GM19193 (cell line): ENCODE data around the gene ARMH4.

Experiments
- POLR2A ChIP-seq: IDR thresholded peaks from 4 replicates; pipeline ENCODE4 v1.6.1; 2011; ENCODE audit not compliant: insufficient read depth, insufficient read length; ENCODE audit errors: extremely low read depth

ARMH4 gene

DNA sequence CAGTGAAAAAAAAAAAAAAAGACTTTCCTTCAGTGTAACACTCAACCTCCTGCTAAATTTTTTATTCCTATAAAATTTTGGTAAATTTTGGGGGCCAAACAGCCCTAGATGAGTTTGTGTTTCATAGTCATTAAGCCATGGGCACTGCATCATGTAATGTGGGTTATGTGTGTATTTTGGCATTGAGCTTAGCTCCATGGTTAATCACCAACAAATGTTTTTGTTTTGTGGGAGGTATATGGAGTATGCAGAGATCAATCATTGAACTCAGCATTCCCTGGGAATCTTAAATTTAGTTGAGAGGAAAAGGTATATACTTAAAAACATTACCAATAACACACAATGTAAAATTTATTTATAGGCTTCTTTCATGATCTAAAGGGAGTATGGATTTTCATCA, 8.5 kb upstream of the ARMH4 start:
- TF ChIP-seq POLR2A, result no peak

DNA sequence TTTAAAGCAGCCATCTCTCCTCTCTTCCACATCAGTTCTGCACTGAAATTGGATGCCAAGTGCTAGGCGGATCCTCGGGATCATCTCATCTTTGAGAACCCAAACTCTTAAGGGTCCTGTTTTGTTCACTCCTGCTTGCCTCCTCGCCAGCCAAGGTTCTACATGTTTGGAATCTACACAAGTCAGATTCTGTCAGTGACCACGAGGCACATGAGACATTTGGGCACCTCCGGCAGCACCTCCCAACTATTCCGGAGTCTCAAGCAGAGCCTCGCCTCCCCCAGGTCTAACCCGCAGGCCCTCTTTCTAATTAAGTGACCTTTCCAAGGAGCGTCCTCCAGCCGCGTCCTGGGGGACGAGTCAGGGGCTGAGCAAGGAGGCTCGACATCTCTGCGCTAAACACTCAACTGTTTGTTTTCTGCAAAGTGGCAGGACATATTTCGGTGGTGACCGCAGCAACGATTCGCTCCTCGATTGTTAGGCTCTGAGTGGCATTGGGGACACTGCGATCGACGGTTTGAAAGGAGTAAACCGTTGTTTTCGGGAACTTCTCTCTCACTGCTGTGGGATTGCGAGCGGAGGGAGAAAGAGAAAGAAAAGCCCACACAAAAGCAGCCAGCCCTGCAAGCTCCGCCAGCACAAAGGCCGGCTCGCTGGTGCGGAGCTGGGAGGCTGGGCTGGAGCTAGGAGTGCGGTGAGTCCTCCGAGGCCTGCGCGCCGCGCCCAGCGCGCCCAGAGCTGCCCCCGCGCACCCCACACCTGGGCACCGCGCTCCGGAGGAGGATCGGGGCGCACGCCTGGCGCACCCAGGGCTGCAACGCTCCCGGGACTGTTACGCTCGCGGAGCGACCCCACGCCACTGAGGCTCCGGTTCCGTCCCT, 640 bp downstream of the ARMH4 start:
- no peak for TF ChIP-seq POLR2A

DNA sequence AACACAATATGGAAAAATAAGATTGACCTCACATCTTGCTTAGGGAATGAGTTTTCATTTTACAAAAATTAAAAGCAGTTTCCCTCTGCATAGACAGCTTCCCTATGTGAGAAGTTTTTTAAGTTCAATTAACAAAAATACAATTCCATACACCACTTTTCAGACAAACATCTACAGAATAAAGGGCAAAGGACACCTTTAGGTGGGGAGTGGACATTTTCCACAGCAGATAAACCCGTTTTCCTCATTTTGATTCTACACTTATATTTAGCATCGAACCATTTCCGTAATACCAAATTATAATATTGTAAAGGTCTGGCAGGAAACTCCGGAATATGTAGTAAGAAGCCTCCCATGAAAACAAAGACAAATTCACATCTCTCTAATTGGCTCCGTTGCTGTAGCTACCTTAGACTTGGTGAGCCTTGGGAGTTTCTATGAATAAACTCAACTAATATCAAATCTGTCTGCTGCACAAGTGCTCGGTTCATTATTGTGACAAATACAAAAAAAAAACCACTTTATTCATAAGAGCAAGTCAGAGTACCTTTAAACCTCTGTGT, 1.7 kb downstream of the ARMH4 start:
- no peak for TF ChIP-seq POLR2A

DNA sequence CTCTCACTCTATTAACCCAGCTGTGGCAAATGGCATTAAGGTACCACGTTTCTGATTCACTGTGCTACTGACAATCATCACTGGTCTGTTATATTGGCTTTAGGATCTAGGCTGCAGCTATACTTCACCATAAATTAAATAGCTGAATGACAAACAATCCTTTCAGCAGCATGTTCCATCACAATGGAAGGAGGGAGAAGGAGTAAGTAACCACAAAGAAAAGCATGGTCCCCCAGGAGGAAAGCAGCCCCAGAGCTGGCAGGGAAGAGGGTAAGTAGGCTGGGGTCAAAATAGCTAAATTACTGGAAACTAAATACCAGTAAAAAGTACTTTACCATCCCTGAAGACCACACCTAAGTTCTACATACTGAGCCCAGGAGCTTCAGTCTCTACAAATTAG, 2.8 kb downstream of the ARMH4 start:
- no peak for TF ChIP-seq POLR2A

DNA sequence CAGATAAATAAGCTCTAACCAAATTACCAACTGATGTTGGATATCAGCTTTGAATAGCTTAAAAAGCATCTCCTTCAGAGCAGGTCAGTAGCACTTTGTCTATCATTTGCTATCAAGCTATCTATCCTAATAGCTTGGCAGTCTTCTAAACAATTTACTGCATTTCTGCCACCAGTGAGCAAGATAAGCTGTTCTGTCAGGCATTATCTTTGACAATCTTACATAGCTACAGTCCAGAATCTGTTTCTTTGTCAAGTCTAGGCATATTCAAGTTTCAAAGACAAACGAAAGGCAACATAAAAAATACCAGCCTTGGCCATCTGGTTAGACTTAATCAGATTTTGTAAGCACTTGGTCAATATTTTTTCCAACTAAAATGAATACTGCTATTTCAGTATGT, 5.6 kb downstream of the ARMH4 start:
- TF ChIP-seq POLR2A, result no peak

DNA sequence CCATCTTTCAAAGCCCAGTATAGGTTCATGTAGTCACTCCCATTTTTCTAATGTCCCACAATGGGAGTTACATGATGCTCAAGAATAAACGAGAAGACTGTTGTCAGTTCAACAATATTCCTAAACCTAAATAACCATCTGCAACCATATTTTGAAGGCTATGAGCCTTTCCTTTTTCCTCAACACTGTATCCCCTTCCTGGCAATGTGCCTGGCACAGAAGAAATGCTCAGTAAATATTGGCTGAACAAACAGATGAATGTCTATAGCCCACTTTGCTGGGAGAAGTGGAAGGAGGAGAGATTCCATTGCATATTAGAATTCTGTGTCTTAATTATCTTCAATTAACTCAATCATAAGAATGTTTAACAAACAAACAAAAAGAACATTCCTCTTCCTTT, 6.1 kb downstream of the ARMH4 start:
- TF ChIP-seq POLR2A, result no peak

DNA sequence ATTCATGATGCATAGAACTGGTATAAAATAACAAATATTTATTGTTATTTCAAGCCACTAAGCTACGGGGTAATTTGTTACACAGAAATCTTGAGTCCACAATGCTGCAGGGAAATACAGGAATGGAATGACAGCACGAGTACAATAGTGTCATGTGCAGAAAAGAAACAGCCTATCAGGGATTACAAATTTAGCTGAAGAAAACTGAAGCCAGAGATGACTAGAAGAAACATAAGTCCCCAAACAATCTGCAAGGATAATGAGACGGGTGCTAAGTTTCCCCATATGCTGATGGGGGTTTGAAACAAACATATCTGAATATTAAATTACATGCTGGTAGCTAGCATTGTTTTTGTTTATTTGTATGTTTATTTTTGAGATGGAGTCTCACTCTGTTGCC, 8.9 kb downstream of the ARMH4 start:
- TF ChIP-seq POLR2A, result no peak

DNA sequence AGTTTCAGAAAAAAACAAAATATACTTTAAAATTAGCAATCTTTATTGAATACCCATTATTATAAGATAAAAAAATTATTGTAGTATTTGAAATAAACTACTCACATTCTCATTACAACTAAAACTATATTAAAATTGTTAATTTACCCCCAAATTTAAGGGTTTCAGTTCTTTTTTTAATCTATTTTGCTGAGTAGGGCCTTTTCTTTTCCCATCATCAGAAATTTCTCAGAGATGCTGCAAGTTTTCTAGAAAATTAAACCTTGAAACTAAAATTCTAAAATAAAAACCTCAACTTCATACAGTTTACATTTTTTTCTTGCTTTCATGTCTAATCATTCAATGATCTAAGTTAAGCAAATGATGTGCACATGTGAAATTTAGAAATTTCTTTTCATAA, 10.1 kb downstream of the ARMH4 start:
- TF ChIP-seq POLR2A, result no peak

DNA sequence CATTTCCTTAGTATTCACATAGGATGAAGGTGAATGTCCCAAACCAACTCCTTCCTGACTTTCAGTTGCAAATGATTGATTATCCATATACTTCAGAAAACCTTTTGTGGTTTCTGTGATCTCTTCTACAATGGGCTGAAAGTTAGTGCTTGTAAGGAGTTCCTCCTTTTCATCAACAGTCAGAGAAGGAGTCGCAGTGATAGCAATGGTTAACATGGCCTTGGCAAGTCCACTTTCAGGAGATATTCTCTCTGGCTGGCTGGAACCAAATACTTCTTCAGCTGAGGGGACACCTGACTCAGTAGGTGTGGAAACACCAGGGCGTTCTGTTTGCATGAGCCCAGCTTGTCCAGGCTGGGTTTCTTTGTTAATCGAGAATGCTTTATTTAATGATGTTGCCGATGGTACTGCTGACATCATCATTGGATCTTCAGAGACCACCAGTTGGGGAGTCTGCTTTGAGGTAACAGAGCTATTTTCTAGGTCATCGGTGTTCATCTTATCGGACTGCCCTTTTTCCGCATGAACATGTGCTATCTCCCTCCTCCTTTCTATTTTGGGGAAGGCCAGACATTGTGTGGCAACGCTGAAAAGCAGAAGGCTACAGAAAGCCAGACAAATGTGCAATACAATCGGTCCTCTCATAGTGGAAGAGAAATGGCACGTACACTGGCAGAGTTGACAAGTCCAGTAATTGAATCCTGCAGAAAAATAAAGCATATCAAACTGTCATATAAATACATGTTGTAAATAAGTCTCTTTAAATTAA, 13.1 kb downstream of the ARMH4 start:
- TF ChIP-seq POLR2A, result no peak

DNA sequence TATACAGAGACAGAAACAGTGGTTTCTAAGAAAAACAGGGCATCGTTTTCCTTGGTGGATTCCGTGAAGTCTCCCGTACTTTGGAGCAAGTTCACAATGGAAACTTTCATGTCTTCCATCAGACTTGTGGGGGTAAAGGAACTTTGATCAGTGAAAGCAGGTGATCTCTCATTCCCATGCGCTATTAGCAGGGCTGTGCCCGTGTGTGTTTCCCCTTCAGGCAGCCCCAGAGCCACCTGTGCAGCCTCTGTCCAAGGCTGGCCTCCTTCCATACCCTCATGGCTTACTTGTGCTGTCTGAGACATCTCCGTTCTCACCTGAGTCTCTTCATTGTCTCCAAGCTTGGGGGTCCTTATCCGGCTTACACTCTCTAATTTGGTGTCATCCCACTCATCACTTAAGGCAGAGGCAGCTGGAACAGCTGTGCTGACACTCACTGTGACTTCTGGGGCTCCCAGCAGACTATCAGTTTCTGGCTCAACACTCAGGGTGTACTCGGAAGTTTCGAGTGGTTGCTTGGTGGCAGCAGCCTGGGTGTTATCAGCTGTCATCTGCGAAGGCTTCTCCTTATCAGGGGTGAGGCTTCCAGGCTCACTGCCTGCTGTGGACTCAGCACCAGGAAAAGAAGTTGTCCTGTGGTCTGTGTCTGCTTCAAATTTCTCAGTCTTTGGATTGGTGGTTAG, 13.8 kb downstream of the ARMH4 start:
- no peak for TF ChIP-seq POLR2A

DNA sequence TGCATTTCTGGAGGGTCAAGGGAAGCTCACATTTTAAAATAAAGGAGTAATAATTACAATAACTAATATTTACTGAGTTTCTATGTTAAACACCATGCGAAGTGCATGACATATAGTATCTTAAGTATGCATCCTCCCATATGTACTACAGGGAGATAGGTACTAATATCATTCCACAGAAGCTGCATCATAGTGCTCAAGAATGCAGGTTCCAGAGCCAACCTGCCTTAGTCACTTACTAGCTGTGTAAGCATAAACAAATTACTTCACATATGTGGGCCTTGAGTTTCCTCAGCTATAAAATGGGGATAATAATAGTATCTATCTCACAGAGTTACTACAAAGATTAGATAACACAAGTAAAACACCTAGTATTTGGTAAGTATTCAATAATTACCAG, 18.3 kb downstream of the ARMH4 start:
- TF ChIP-seq POLR2A, result no peak

DNA sequence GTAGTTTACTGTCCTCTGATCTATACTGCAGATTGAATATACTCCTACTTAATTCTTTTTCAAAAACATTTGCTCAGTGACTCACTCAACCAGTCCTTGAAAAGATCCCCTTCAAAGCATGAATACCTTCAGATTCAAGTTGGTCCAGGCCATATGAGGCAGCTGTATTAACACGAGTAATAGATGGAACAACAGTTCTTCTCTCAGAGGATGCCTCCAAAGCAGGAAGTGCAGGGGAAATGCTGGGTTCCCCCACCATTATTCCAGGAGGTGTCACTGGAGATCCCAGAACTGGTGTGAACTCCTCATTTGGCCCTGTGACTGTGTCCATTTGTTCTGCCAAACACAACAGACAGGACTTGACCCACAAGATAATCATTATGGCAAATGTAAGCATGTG, 20.6 kb downstream of the ARMH4 start:
- no peak for TF ChIP-seq POLR2A

DNA sequence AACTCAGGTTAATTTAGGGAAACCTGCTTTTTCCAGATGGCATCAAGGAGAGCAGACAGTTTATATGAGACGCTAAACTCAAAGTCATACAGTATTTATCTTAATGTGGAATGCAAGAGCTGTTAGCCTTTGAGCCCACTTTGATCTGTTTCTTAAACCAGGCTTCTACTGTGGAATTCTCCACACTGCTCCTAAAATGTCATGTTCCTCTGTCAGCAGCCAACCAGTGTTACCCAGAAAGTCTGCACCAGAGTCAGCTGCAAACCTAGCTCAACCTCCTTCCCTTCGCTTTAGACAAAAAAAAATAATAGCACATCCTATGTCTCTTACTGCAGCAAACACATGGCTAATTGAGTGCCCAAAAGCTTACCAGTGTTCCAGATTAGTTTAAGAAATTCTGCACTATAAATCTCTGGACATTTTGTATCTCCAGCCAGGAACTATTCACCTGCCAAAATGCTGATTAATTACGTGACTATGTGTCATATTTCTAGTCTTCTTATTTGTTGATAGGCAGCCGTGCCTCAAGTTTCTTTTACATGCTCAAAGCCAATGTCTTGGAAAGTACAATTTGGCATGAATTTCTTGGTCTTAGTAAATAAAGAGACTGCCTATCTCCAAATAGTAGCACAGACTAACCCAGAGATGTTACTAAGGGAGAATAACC, 21.8 kb downstream of the ARMH4 start:
- TF ChIP-seq POLR2A, result no peak

DNA sequence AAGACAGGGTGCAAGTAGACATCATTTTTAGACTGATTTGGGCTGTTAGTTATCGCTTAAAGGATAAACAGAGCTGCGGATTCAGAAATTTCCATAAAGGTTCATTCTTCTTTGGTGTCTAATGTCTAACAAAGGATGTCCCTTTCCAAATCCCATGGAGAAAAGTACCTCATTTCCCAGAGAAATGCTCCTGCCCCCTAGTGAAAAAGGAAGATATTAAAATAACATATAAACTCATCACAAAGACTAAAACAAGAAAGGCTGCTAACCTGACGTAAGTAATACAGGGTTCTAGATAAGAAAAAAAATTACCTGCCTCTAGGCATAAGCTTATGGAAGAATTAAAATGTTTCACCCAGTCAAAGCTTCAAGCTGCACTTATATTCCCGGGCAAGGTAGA, 22.8 kb downstream of the ARMH4 start:
- TF ChIP-seq POLR2A, result no peak

DNA sequence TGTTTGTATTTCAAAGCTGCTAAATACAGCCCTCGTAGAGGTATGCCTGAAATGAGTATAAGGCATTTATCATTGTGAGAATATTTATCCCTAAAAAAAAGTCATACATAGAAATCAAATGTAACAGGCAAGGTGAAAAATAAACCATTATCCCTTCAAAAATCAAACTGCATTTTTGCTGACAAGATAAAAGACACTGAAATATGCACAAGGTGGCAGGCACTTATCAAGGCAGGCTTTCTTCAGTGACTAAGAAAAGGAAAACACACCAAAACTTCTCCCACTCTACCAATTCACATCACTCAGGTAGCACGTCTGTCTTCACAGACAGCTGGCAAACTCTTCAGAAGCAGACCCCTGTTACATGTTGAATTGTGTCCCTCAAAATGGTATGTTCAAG, 23.6 kb downstream of the ARMH4 start:
- TF ChIP-seq POLR2A, result no peak
